Measurements from ENCODE around the gene EDC4. TPM values are rescaled to one million over a fixed set of nuclear protein-coding genes. Genes with fewer than 3 reads are reported as not detected.
A peak's percentile ranks its signal among the peaks of the same experiment; 100 is the strongest.

EDC4 gene
- total and polyA plus RNA-seq, 2 of the 13 experiments (the other 11 are each of a cell fraction or from before 2014, with no cell fraction given): 51.4 to 59.1 TPM

- TF ChIP-seq SNAI1 (CRISPR knock-in tag; IDR thresholded peaks at IDR 0.05; ENCODE audit: borderline replicate concordance) (no peak), DR1 (CRISPR knock-in tag; IDR thresholded peaks at IDR 0.05) (no peak), TRIM22 (IDR thresholded peaks at IDR 0.05) (no peak), MEF2D (CRISPR knock-in tag; IDR thresholded peaks at IDR 0.05) (peak; percentile 56; the same call in 1 of the 2 replicates), TBX3 (IDR thresholded peaks at IDR 0.05; ENCODE audit: borderline replicate concordance) (no peak), ZNF225 (CRISPR knock-in tag; IDR thresholded peaks at IDR 0.05) (peak; percentile 57; the same call in 1 of the 2 replicates), ELK4 (CRISPR knock-in tag; IDR thresholded peaks at IDR 0.05; ENCODE audit: borderline replicate concordance) (no peak), GMEB1 (CRISPR knock-in tag; IDR thresholded peaks at IDR 0.05; ENCODE audit: borderline replicate concordance) (no peak), MXI1 (IDR thresholded peaks at IDR 0.05; ENCODE audit: borderline replicate concordance, low read depth, low read length) (peak; percentile 24; the same call in 1 of the 3 replicates), ZNF740 (CRISPR knock-in tag; IDR thresholded peaks at IDR 0.05) (no peak), ZBTB4 (CRISPR knock-in tag; IDR thresholded peaks at IDR 0.05; ENCODE audit: borderline replicate concordance) (no peak), ZNF569 (CRISPR knock-in tag; IDR thresholded peaks at IDR 0.05; ENCODE audit: borderline replicate concordance) (no peak; the same call in 1 of the 2 replicates), CSRNP1 (CRISPR knock-in tag; IDR thresholded peaks at IDR 0.05) (no peak), GTF3A (CRISPR knock-in tag; conservative IDR thresholded peaks at IDR 0.05) (no peak), TRIM24 (CRISPR knock-in tag; IDR thresholded peaks at IDR 0.05) (no peak)
Measured at GRCh38 chr16:67847064-67847861, 25.6 kb upstream of the EDC4 start, which contains the start of gene CENPT (continued).
